ENCODE results near the gene HELLS.
"Not testable (repeated sequence)": the region's sequence is repeated elsewhere in the genome, so short reads cannot be mapped to it uniquely, and the experiment has no call there.

Gene HELLS

DNA sequence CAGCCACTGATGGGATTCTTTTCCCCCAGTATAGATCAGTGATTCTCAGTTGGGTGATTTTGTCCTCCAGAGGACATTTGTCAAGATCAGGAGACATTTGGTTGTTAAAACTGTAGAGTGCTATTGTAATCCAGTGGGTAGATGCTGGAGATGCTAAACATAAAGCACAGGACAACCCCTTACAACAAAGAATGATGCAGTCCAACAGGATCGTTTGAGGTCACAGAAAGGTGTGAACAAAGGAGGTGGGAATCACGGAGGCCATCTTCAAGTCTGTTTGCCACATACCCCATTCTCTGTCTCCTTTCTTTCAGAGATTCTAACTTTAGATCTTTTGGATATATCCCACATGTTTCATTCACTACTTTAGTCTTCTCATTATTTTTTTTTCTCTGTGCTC, 69.0 kb downstream of the HELLS start:
- DNase-seq, result no peak

DNA sequence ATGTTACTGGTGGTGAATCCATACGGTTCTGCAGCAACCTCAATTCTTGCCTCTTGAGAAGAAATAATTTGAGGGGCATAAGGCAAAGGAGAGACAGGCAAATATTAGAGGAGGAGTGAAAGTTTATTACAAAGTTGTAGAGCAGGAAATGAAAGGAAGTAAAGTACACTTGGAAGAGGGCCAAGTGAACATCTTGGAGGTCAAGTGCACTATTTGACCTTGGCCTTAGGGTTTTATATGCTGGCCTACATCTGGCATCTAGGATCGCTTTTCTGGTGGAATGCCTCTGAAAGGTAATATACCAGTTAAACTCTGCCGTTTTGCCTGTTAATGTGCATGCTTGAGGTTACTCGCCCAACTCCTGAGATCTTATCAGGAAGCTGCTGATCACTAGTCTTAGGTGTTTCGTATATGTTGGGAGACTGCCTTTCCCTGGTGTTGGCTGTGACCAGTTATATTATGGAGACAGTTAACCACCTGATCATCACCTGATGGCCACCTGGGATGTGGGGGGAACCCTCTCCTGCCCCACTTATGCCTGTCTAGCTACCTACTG, 71.9 kb downstream of the HELLS start:
- DNase-seq, result no peak

DNA sequence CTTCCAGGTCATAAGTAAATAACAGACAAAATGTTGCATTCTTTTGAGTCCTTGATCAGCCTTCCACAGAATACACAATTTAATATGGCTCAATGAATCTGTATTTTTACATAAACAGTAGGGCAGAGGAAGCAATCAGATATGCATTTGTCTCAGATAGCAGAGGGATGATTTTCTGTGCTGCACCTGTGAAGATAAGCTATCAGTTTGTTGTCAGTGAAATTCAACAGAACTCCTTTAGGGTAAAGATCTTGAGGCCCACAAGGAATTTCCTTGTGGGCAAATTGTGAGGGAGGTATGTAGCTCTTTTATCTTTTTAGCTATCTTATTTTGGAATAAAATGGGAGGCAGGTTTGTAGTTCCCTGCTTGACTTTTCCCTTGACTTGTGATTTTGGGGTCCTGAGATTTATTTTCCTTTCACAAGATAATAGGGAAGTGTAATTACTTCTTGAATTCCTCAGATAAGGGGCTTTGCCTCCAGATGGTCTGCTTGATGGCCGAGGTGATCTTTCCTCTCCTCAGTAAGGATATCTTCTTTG, 77.1 kb downstream of the HELLS start:
- no peak for DNase-seq

DNA sequence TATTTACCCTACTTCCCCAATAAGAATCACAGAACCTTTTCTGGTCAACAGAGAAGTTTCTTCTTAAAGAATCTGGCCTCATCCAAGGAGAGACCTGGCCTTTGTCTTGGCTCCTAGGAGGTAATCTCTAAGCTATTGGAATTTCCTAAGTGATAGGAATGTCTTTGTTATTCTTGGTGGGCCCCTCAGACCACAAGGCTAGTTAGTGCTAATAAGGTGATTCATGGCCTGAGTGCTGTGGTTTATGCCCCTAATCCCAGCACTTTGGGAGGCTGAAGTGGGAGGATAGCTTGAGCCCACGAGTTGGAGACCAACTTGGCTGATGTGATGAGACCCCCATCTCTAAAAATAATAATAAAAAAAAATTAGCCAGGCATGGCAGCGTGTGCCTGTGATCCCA, 78.0 kb downstream of the HELLS start:
- DNase-seq, result no peak

DNA sequence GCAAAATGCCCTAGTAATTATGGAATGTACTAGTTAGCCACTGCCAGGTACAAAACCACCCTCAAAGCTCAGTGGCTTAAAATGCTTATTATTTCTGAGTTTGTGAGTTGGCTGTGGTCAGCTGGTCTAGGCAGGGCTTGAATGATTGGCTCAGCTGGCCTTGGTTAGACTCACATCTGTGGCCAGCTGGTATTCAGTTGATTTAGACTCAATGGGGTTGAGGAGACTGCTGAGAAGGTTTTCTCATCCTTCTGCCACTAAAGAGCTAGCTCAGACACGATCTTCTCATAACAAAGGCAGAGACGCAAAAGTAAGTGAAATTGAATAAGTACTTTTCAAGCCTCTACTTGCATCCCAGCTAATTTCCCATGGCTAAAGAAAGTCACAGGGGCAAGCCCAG, 80.9 kb downstream of the HELLS start:
- no peak for DNase-seq

DNA sequence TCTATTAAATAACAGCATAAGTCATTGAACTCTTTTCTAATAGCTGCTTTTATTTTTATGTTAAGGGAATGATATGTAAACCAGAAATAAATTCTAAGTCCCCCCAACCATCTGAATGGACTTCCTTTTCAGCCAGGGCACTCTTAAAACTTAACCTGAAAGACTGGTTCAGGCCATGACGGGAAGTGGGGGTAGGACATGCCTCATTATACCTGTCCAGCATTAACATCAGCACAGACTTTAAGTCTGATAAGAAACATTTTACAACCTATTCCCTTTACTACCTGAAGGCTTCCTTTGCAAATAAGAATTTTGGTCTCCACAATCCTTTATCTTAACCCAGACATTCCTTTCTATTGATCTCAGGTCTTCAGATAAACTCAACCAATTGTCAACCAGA, 81.9 kb downstream of the HELLS start:
- DNase-seq, result no peak

DNA sequence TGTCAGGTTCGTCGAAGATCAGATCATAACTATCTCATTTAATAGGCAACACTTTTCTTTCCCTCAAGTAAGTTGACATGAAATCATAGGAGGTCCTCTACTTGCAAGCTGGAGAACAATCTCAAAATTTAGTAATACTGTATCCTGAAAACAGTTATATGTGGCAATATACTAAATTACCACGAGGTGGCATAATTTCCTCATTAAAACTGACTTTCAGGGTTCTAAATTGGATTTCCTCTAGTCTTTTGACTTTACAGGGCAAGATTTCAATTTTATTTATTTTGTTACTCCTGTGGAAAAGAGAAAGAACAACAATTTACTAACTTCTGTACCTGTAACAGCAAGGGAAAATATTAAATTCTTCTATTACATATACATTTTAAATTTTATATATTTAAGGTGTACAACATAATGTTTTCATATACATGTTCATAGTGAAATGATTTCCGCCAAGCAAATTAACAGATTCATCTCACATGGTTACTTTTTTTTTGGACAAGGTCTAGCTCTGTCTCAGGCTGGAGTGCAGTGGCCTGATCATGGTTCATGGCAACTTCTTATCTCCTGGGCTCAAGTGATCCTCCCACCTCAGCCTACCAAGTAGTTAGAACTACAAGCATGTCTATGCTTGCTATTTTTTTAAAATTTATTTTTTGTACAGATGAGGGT, 84.6 kb downstream of the HELLS start:
- no peak for DNase-seq

DNA sequence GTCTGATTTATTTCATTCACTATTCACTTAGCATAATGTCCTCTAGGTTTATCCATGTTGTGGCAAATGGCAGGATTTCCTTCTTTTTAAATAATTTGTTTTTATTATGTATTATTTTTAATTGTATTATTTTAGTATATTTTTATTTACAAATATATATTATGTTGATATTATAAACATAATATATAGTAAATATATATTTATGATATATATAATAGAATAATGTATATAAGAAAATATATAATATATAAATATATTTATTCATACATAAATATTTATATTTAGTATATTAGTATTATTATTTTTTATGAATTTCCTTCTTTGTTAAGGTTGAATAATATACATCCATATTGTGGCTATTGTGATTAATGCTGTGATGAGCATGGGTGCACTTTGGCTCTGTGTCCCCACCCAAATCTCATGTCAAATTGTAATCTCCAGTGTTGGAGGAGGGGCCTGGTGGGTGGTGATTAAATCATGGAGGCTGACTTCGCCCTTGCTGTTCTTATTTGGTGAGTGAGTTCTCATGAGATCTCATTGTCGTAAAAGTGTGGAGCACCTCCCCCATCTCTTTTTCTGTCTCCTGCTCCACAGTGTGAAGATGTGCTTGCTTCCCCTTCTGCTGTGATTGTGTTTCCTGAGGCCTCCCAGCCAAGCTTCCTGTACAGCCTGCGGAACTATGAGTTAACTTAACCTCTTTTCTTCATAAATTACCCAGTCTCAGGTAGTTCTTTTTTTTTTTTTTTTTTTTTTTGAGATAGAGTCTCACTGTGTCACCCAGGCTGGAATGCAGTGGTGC, 85.7 kb downstream of the HELLS start:
- no peak for DNase-seq

DNA sequence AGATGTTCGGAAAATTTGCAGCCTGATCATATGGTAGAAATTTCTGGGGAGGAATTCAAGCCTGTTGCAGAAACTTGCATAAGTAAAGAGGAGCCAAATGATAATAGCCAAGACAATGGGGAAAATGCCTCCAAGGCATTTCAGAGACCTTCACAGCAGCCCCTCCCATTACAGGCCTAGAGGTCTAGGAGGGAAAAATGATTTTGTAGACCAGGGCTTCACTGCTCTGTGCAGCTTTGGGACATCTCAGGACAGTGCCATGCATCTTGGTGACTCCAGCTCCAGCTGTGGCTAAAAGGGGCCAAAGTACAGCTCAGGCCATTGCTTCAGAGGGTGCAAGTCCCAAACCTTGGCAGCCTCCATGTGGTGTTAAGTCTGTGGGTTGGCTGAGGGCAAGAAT, 87.4 kb downstream of the HELLS start:
- no peak for DNase-seq

DNA sequence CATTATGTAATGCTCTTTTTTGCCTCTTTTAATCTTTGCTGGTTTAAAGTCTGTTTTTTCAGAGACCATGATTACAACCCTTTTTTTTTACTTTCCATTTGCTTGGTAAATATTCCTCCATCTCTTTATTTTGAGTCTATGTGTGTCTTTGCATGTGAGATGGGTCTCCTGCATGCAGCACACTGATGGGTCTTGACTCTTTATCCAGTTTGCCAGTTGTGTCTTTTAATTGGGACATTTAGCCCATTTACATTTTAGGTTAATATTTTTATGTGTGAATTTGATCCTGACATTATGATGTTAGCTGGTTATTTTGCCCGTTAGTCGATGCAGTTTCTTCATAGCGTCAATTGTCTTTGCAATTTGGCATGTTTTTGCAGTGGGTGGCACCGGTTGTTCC, 92.5 kb downstream of the HELLS start:
- DNase-seq, result not testable (repeated sequence)

DNA sequence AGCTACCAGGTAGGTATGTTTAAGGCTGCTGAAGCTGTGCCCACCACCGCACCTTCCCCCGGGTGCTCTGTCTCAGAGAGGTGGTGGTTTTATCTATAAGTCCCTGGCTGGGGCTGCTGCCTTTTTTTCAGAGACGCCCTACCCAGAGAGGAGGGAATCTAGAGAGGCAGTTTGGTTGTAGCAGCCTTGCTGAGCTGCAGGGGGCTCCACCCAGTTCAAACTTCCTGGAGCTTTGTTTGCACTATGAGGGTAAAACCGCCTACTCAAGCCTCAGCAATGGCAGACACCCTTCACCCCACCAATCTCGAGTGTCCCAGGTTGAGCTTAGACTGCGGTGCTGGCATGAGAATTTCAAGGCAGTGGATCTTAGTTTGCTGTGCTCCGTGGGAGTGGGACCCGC, 94.3 kb downstream of the HELLS start:
- no peak for DNase-seq

DNA sequence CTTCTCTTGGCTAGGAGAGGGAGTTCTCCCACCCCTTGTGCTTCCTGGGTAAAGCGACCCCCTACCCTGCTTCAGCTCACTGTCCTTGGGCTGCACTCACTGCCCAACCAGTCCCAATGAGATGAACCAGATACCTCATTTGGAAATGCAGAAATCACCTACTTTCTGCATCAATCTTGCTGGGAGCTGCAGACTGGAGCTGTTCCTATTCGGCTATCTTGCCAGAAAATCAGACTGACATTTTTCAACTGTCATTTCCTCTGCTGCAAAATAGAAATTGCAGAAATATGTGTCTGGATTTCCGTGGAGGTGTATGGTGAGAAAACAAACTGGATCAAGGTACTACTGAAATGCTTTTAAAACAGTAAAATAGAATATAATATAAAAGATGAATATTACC, 95.0 kb downstream of the HELLS start:
- DNase-seq, result no peak

DNA sequence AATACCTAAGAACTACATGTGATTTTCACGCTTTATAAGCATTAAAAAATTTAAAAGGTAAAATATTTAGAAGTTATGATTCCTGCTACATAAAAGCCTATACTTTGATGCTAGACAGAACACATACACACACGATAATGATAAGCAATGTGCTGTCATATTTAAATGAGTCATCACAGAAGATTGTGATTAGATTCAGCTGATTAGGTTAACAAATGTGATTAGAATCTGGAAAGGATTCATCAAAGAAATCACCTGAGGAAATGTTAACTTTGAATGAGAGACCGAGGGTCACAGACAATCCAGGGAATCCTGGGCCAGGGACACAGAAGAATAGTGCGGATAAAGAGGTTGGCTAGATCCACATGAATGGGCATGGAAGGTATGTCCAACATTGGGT, 95.9 kb downstream of the HELLS start:
- DNase-seq, result no peak

DNA sequence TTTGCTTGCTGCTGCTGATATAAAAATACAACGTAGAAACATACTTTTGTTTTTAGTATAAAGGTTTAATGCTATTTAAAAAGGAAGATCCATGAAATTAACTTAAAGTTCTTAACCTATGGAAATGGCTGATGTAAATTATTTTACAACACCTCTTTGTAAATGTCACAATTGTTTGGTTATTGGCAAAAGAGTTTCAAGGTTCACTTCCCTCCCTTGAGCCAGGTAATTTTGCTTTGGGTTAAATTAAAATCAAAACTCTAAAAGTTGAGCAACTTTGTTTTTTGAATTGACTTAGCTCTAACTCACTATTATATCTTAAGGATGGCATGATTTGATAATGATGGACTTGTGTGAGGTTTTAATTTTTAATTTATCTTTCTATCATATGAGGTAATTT, 98.8 kb downstream of the HELLS start:
- DNase-seq, result no peak

DNA sequence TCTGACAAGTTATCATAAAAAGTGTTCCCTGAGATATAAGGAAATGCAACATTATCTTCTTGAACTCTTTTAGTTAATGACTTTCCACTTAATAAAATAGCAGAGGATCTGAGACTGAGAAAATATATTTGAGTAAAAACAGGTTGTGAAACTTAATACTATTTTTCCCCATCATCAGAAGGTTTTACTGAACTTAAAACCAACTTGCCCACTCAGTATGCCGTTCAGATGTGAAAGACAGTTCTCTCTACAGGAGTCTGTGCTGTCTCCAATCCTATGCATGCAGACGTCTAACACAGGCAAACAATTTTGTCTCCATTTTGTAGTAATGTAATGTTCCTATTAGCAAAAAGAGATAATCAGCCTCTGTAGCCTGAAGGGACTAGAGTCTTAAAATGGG, 99.7 kb downstream of the HELLS start:
- DNase-seq, result no peak

All from SHP77 treated with DMSO at 0.1 percent for 48 hours (cell line).